Measurements from ENCODE around the gene SELENON.

GRCh38 chr1:25821630-25822091 lies 21.7 kb downstream of the SELENON start:
- TF ChIP-seq CTCF (IDR thresholded peaks at IDR 0.05 in 2 of 3, conservative IDR thresholded peaks at IDR 0.05 in 1 of 3; ENCODE audit: insufficient read depth in 2 of 3, low read depth in 1 of 3, low read length in 3 of 3) (no peak), POLR2AphosphoS5 (IDR thresholded peaks at IDR 0.05; ENCODE audit: control insufficient read depth, insufficient read depth, low read depth, low read length) (no peak), SP1 (CRISPR knock-in tag; IDR thresholded peaks at IDR 0.05) (no peak)

Data from K562 (cell line).